HepG2 (cell line): ENCODE data around the gene TBC1D10B. TPM values are rescaled to one million over a fixed set of nuclear protein-coding genes. Genes with fewer than 3 reads are reported as not detected.

ENCODE experiments used
- BRCA1 ChIP-seq: sonication (generic); formaldehyde crosslinking; IDR thresholded peaks from 2 replicates; pipeline ENCODE4 v1.4.0; 2020; ENCODE audit warnings: missing genetic modification reagents
- BRF2 ChIP-seq: sonication (generic); formaldehyde crosslinking; IDR thresholded peaks from 2 replicates; pipeline ENCODE4 v1.8.1; 2022; ENCODE audit warnings: mild to moderate bottlenecking, missing genetic modification reagents
- HOXA3 ChIP-seq: sonication (generic); formaldehyde crosslinking; IDR thresholded peaks from 2 replicates; pipeline ENCODE4 v1.5.0; 2020; ENCODE audit warnings: missing genetic modification reagents
- KIAA2018 ChIP-seq: sonication (generic); formaldehyde crosslinking; IDR thresholded peaks from 2 replicates; pipeline ENCODE4 v1.5.0; 2020; ENCODE audit warnings: mild to moderate bottlenecking, missing genetic modification reagents, borderline replicate concordance
- MAZ ChIP-seq, 2 experiments: sonication (generic) in 1 of 2; formaldehyde crosslinking in 1 of 2; IDR thresholded peaks; 2 replicates each; pipeline versions ENCODE4 v1.5.0 to v1.6.1; 2012 to 2020; ENCODE audit warnings: low read depth in 2 of 2, mild to moderate bottlenecking in 2 of 2, borderline replicate concordance in 1 of 2, improper control_type of control experiment in 1 of 2, low read length in 1 of 2, missing genetic modification reagents in 1 of 2, moderate library complexity in 1 of 2
- MTERF4 ChIP-seq: sonication (generic); formaldehyde crosslinking; IDR thresholded peaks from 2 replicates; pipeline ENCODE4 v1.8.0; 2023; ENCODE audit warnings: mild to moderate bottlenecking, missing genetic modification reagents
- RBFOX2 ChIP-seq: fragments of 200-400 bp; formaldehyde crosslinking; IDR thresholded peaks from 2 replicates; pipeline ENCODE4 v1.6.1; 2017; ENCODE audit warnings: low read depth, mild to moderate bottlenecking, low read length
- SIN3B ChIP-seq: fragments of 150-350 bp; IDR thresholded peaks from 2 replicates; pipeline ENCODE4 v1.6.1; 2014; ENCODE audit warnings: low read length
- SKIL ChIP-seq: sonication (generic); formaldehyde crosslinking; IDR thresholded peaks from 2 replicates; pipeline ENCODE4 v1.8.0; 2022; ENCODE audit warnings: missing genetic modification reagents, mild to moderate bottlenecking, moderate library complexity, borderline replicate concordance
- ZNF205 ChIP-seq: IDR thresholded peaks from 2 replicates; pipeline ENCODE4 v1.6.1; 2018; ENCODE audit warnings: missing biosample characterization, missing genetic modification reagents
- polyA plus RNA-seq, 8 experiments: library from polyadenylated mRNA; depleted of rRNA in 3 of 8; stranded (reverse) in 7 of 8; unstranded in 1 of 8; fragments of >200 nt; fragmentation: Illumina TruSeq in 4 of 8; extraction: Trizol in 4 of 8; gene quantifications; 2 replicates each; pipeline versions ENCODE4 v1.2.1 to v1.2.3, GENCODE V29; 2011 to 2016; ENCODE audit warnings: low read depth in 4 of 8, missing spikeins in 1 of 8, mixed read lengths in 1 of 8; ENCODE audit not compliant: insufficient read depth in 1 of 8
- total RNA-seq, 5 experiments: library from RNA; depleted of rRNA; stranded (reverse); fragments of >200 nt; fragmentation: Illumina TruSeq; extraction: Trizol; gene quantifications; 2 replicates each; pipeline ENCODE4 v1.2.3, GENCODE V29; 2016; ENCODE audit warnings: low read depth in 1 of 5

TBC1D10B gene
- total and polyA plus RNA-seq, 2 of the 13 experiments (the other 11 are each of a cell fraction or from before 2014, with no cell fraction given) = 15.7 to 24.8 TPM

GRCh38 chr16:30352488-30353401, 17.5 kb downstream of the TBC1D10B start (continued):
- TF ChIP-seq KIAA2018 (CRISPR knock-in tag) = no peak
- TF ChIP-seq HOXA3 (CRISPR knock-in tag) = no peak; the same call in 1 of the 2 replicates
- peak; percentile 39; the same call in 1 of the 2 replicates for TF ChIP-seq RBFOX2
- TF ChIP-seq SKIL = no peak
- TF ChIP-seq SIN3B = no peak
- TF ChIP-seq ZNF205 (CRISPR knock-in tag) = 0 out of 2 replicates have a peak, but pooled peaks have one; percentile 37
- no peak for TF ChIP-seq MAZ (IDR thresholded peaks at IDR 0.05; ENCODE audit: borderline replicate concordance, low read depth, low read length)
- peak; percentile 42; the same call in 1 of the 2 replicates for TF ChIP-seq MAZ (CRISPR knock-in tag; IDR thresholded peaks at IDR 0.05; ENCODE audit: low read depth)
- TF ChIP-seq BRF2 (CRISPR knock-in tag) = 0 out of 2 replicates have a peak, but pooled peaks have one; percentile 44
- no peak for TF ChIP-seq BRCA1 (CRISPR knock-in tag)
- no peak for TF ChIP-seq MTERF4 (CRISPR knock-in tag)
